HepG2 (cell line): ENCODE measurements around the gene DDX10. TPM values are rescaled to one million over a fixed set of nuclear protein-coding genes. Genes with fewer than 3 reads are reported as not detected.

Experiments
- ATAC-seq: fragments of 200-7000 bp; cut with Tn5 transposase; 3 replicates; pipeline ENCODE4 v1.9.1; 2020; ENCODE audit warnings: mild to moderate bottlenecking, moderate library complexity
- BruUV-seq: library from RNA; stranded (reverse); fragments of 400-500 nt; replicated peaks from 2 replicates; lab custom pipeline; 2021; lab: Mats Ljungman, UMichigan
- CTCF ChIA-PET: fragments of 300-600 bp; formaldehyde crosslinking; extraction: SDS; loops from one replicate; lab custom pipeline; 2021; ENCODE audit warnings: low total read pairs, inconsistent platforms, low intra/inter-chr PET ratio; lab: Yijun Ruan, JAX
- POLR2A ChIA-PET: fragments of 350-600 bp; sonication (Branson Sonifier 250); formaldehyde crosslinking; loops from one replicate; lab custom pipeline; 2020; ENCODE audit warnings: antibody characterized with exemption, inconsistent platforms; lab: Yijun Ruan, JAX
- DNase-seq: peaks from one replicate; pipeline ENCODE4 v3.0.0-alpha.2; 2015; ENCODE audit warnings: low spot score
- FAIRE-seq: peaks from 3 replicates; lab custom pipeline; 2011; peaks lifted over from hg19 to GRCh38; lab: Jason Lieb, UNC
- H2AFZ ChIP-seq: one replicate; pipeline ENCODE4 v1.6.1; 2011; ENCODE audit warnings: low read length, inconsistent platforms
- H3K27ac ChIP-seq: fragments of 300-600 bp; 3 replicates; pipeline ENCODE4 v1.8.0; 2011; ENCODE audit warnings: mixed run types, mild to moderate bottlenecking, mixed read lengths, low read length, inconsistent platforms; ENCODE audit not compliant: insufficient read depth; ENCODE audit errors: extremely low read length
- H3K27me3 ChIP-seq, 2 experiments: fragments of 200-600 bp in 1 of 2; 2 replicates in 1 of 2; 3 replicates in 1 of 2; pipeline versions ENCODE4 v1.6.0 to v1.8.0; 2011; ENCODE audit warnings: low read length in 2 of 2, mild to moderate bottlenecking in 2 of 2, moderate library complexity in 2 of 2, inconsistent platforms in 1 of 2; ENCODE audit not compliant: insufficient read depth in 2 of 2, control insufficient read depth in 1 of 2
- H3K36me3 ChIP-seq, 2 experiments: fragments of 200-600 bp in 1 of 2; replicated peaks in 1 of 2; 2 replicates in 1 of 2; 3 replicates in 1 of 2; pipeline versions ENCODE4 v1.5.1 to v1.8.0; 2011; ENCODE audit warnings: low read length in 2 of 2, inconsistent platforms in 1 of 2; ENCODE audit not compliant: insufficient read depth in 2 of 2, control insufficient read depth in 1 of 2
- H3K4me1 ChIP-seq: 2 replicates; pipeline ENCODE4 v1.5.1; 2012; ENCODE audit warnings: low read length, inconsistent platforms; ENCODE audit not compliant: insufficient read depth
- H3K4me2 ChIP-seq: 2 replicates; pipeline ENCODE4 v1.6.0; 2011; ENCODE audit warnings: low read depth, low read length, inconsistent platforms
- H3K4me3 ChIP-seq, 3 experiments: fragments of 200-600 bp in 1 of 3; sonication (generic), shearing (Covaris generic) in 1 of 3; replicated peaks in 1 of 3; 2 replicates each; pipeline ENCODE4 v1.5.1; 2011 to 2016; ENCODE audit warnings: low read length in 3 of 3, inconsistent platforms in 2 of 3, low read depth in 2 of 3, mild to moderate bottlenecking in 2 of 3, control low read depth in 1 of 3, mixed read lengths in 1 of 3; ENCODE audit not compliant: insufficient read depth in 1 of 3
- H3K79me2 ChIP-seq: one replicate; pipeline ENCODE4 v1.6.1; 2011; ENCODE audit warnings: low read length, inconsistent platforms; ENCODE audit not compliant: insufficient read depth
- H3K9ac ChIP-seq: 2 replicates; pipeline ENCODE4 v1.6.0; 2011; ENCODE audit warnings: mild to moderate bottlenecking, low read depth, low read length, inconsistent platforms; ENCODE audit not compliant: insufficient read depth
- H3K9me3 ChIP-seq: 2 replicates; pipeline ENCODE4 v1.5.1; 2012; ENCODE audit warnings: mild to moderate bottlenecking, low read length
- H4K20me1 ChIP-seq: 2 replicates; pipeline ENCODE4 v1.6.0; 2011; ENCODE audit warnings: inconsistent platforms, mild to moderate bottlenecking, low read length, moderate library complexity; ENCODE audit not compliant: insufficient read depth
- BRD4 ChIP-seq: sonication (generic); formaldehyde crosslinking; IDR thresholded peaks from 2 replicates; pipeline ENCODE4 v1.4.0; 2020; ENCODE audit warnings: missing genetic modification reagents
- CENPX ChIP-seq: sonication (generic); formaldehyde crosslinking; IDR thresholded peaks from 2 replicates; pipeline ENCODE4 v1.9.0; 2021; ENCODE audit warnings: mild to moderate bottlenecking, missing genetic modification reagents, moderate library complexity
- HNRNPL ChIP-seq: fragments of 200-400 bp; formaldehyde crosslinking; IDR thresholded peaks from 2 replicates; pipeline ENCODE4 v1.6.1; 2017; ENCODE audit warnings: mild to moderate bottlenecking, low read depth, low read length
- HNRNPLL ChIP-seq: fragments of 200-400 bp; formaldehyde crosslinking; IDR thresholded peaks from 2 replicates; pipeline ENCODE4 v1.6.1; 2017; ENCODE audit warnings: mild to moderate bottlenecking, low read depth, low read length; ENCODE audit not compliant: poor library complexity, severe bottlenecking
- MYNN ChIP-seq: sonication (generic); formaldehyde crosslinking; IDR thresholded peaks from 2 replicates; pipeline ENCODE4 v1.4.0; 2020; ENCODE audit warnings: mild to moderate bottlenecking, low read depth, missing genetic modification reagents
- NFKBIZ ChIP-seq: IDR thresholded peaks from 2 replicates; pipeline ENCODE4 v1.6.1; 2018; ENCODE audit warnings: missing genetic modification reagents, missing compliant biosample characterization
- TBX2 ChIP-seq: sonication (generic); formaldehyde crosslinking; IDR thresholded peaks from 2 replicates; pipeline ENCODE4 v1.5.0; 2020; ENCODE audit warnings: missing genetic modification reagents, mild to moderate bottlenecking, borderline replicate concordance
- TIGD3 ChIP-seq: sonication (generic); formaldehyde crosslinking; IDR thresholded peaks from 2 replicates; pipeline ENCODE4 v1.5.1; 2020; ENCODE audit warnings: mild to moderate bottlenecking, missing genetic modification reagents, borderline replicate concordance
- ZFP62 ChIP-seq: sonication (generic); formaldehyde crosslinking; IDR thresholded peaks from 2 replicates; pipeline ENCODE4 v1.4.0; 2020; ENCODE audit warnings: missing genetic modification reagents
- ZNF121 ChIP-seq: sonication (generic); formaldehyde crosslinking; IDR thresholded peaks from 2 replicates; pipeline ENCODE4 v1.5.0; 2020; ENCODE audit warnings: mild to moderate bottlenecking, missing genetic modification reagents
- ZNF256 ChIP-seq: sonication (generic); formaldehyde crosslinking; conservative IDR thresholded peaks from 2 replicates; pipeline ENCODE4 v1.4.0; 2020; ENCODE audit warnings: missing genetic modification reagents
- ZNF276 ChIP-seq: sonication (generic); formaldehyde crosslinking; IDR thresholded peaks from 2 replicates; pipeline ENCODE4 v1.4.0; 2020; ENCODE audit warnings: mild to moderate bottlenecking, low read depth, missing genetic modification reagents
- ZNF34 ChIP-seq: sonication (generic); formaldehyde crosslinking; IDR thresholded peaks from 2 replicates; pipeline ENCODE4 v1.4.0; 2020; ENCODE audit warnings: mild to moderate bottlenecking, missing genetic modification reagents, borderline replicate concordance
- ZNF547 ChIP-seq: sonication (generic); formaldehyde crosslinking; IDR thresholded peaks from 2 replicates; pipeline ENCODE4 v1.5.1; 2020; ENCODE audit warnings: mild to moderate bottlenecking, missing genetic modification reagents
- ZNF598 ChIP-seq: sonication (generic); formaldehyde crosslinking; IDR thresholded peaks from 2 replicates; pipeline ENCODE4 v1.5.1; 2020; ENCODE audit warnings: mild to moderate bottlenecking, missing genetic modification reagents, borderline replicate concordance
- ZNF790 ChIP-seq: sonication (generic); formaldehyde crosslinking; IDR thresholded peaks from 2 replicates; pipeline ENCODE4 v1.8.0; 2022; ENCODE audit warnings: missing genetic modification reagents, mild to moderate bottlenecking, borderline replicate concordance
- WGBS: methylation state at CpG from one replicate; pipeline ENCODE4 v1.1.6; 2017; ENCODE audit warnings: low lambda C conversion rate; 5-methylcytosine and 5-hydroxymethylcytosine counted together
- in situ Hi-C: cut with HindIII; loops from 2 replicates; pipeline ENCODE4 v1.10.0; 2017; ENCODE audit warnings: low pct_unique_long_range_greater_than_20kb; ENCODE audit not compliant: extremely low pct_ligation_motif_present
- intact Hi-C: fragments of 100-400 bp; cut with micrococcal nuclease; formaldehyde crosslinking; loops from one replicate; pipeline ENCODE4 v1.10.0; 2022; ENCODE audit not compliant: unreplicated experiment
- polyA plus RNA-seq, 8 experiments: library from polyadenylated mRNA; depleted of rRNA in 3 of 8; stranded (reverse) in 7 of 8; unstranded in 1 of 8; fragments of >200 nt; fragmentation: Illumina TruSeq in 4 of 8; extraction: Trizol in 4 of 8; gene quantifications; 2 replicates each; pipeline versions ENCODE4 v1.2.1 to v1.2.3, GENCODE V29; 2011 to 2016; ENCODE audit warnings: low read depth in 4 of 8, missing spikeins in 1 of 8, mixed read lengths in 1 of 8; ENCODE audit not compliant: insufficient read depth in 1 of 8
- total RNA-seq, 5 experiments: library from RNA; depleted of rRNA; stranded (reverse); fragments of >200 nt; fragmentation: Illumina TruSeq; extraction: Trizol; gene quantifications; 2 replicates each; pipeline ENCODE4 v1.2.3, GENCODE V29; 2016; ENCODE audit warnings: low read depth in 1 of 5
- TF ChIP-seq, protein P1 (sequence below): sonication (generic); formaldehyde crosslinking; IDR thresholded peaks from 2 replicates; pipeline ENCODE4 v1.4.0; 2020; ENCODE audit warnings: low read depth, missing genetic modification reagents

Gene DDX10
- total and polyA plus RNA-seq, 2 of the 13 experiments (the other 11 are each of a cell fraction or from before 2014, with no cell fraction given) = 17.0 to 32.0 TPM

- no peak for TF ChIP-seq ZNF276 (CRISPR knock-in tag)
- no peak for TF ChIP-seq ZNF34 (CRISPR knock-in tag)
- TF ChIP-seq CENPX = no peak
- TF ChIP-seq BRD4 (CRISPR knock-in tag) = no peak
- TF ChIP-seq ZNF256 (CRISPR knock-in tag) = no peak
- no peak for TF ChIP-seq TIGD3 (CRISPR knock-in tag)
- TF ChIP-seq NFKBIZ (CRISPR knock-in tag) = no peak
- no peak for TF ChIP-seq ZFP62 (CRISPR knock-in tag)
- TF ChIP-seq ZNF121 (CRISPR knock-in tag) = no peak
- no peak for TF ChIP-seq ZNF790
- TF ChIP-seq, all 625 proteins: peak for 0
Measured at GRCh38 chr11:108944471-108945178, 279.8 kb downstream of the DDX10 start (continued).

- DNase-seq (no peak), ATAC-seq (no peak), FAIRE-seq (no peak)
- 61% methylated on average over 3 of the region's 3 CpGs for WGBS
- Histone ChIP-seq H3K79me2 (no peaks in the 10 kb centered on the region), H4K20me1 (no peaks in the 10 kb centered on the region), H3K27me3 (no peaks in the 10 kb centered on the region; a peak in 1 of 5 replicates), H3K9ac (no peak overlapping the region), H3K4me2 (no peak overlapping the region), H3K4me1 (peaks cover 5% of the 10 kb centered on the region; the same call in 1 of the 2 replicates), H3K27ac (no peak overlapping the region), H3K4me3 (no peak overlapping the region), H2AFZ (no peak overlapping the region), H3K9me3 (no peaks in the 10 kb centered on the region), H3K36me3 (peaks cover 0 to 2% of the 10 kb centered on the region in 2 experiments; a peak in 3 of 5 replicates)
- ChIA-PET CTCF (no interaction called here), POLR2A (no interaction called here)
- intact Hi-C loops (no loop called here), in situ Hi-C loops (no loop called here)
- BruUV-seq = no TSS peak
- TF ChIP-seq TBX2 (CRISPR knock-in tag) (no peak), HNRNPL (no peak), HNRNPLL (no peak), ZNF598 (CRISPR knock-in tag) (no peak), ZNF547 (CRISPR knock-in tag) (no peak), MYNN (CRISPR knock-in tag) (no peak)
- TF ChIP-seq, protein P1, sequence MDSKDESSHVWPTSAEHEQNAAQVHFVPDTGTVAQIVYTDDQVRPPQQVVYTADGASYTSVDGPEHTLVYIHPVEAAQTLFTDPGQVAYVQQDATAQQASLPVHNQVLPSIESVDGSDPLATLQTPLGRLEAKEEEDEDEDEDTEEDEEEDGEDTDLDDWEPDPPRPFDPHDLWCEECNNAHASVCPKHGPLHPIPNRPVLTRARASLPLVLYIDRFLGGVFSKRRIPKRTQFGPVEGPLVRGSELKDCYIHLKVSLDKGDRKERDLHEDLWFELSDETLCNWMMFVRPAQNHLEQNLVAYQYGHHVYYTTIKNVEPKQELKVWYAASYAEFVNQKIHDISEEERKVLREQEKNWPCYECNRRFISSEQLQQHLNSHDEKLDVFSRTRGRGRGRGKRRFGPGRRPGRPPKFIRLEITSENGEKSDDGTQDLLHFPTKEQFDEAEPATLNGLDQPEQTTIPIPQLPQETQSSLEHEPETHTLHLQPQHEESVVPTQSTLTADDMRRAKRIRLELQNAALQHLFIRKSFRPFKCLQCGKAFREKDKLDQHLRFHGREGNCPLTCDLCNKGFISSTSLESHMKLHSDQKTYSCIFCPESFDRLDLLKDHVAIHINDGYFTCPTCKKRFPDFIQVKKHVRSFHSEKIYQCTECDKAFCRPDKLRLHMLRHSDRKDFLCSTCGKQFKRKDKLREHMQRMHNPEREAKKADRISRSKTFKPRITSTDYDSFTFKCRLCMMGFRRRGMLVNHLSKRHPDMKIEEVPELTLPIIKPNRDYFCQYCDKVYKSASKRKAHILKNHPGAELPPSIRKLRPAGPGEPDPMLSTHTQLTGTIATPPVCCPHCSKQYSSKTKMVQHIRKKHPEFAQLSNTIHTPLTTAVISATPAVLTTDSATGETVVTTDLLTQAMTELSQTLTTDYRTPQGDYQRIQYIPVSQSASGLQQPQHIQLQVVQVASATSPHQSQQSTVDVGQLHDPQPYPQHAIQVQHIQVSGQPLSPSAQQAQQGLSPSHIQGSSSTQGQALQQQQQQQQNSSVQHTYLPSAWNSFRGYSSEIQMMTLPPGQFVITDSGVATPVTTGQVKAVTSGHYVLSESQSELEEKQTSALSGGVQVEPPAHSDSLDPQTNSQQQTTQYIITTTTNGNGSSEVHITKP (CRISPR knock-in tag) = no peak
Measured at GRCh38 chr11:108945341-108945740, 280.5 kb downstream of the DDX10 start.
